Mucosa of descending colon (tissue), 3 donors: ENCODE results near the gene RYR3. TPM values are rescaled to one million over a fixed set of nuclear protein-coding genes. Genes with fewer than 3 reads are reported as not detected.
"Not testable (repeated sequence)": the region's sequence is repeated elsewhere in the genome, so short reads cannot be mapped to it uniquely, and the experiment has no call there.

Source experiments
- ATAC-seq: fragments of 200-7000 bp; cut with Tn5 transposase; one replicate; pipeline ENCODE4 v1.9.1; 2020; ENCODE audit warnings: mild to moderate bottlenecking, moderate library complexity
- DNase-seq, 3 donors: peaks; one replicate each; pipeline ENCODE4 v3.0.0-alpha.2; 2020
- H3K36me3 ChIP-seq: fragments of 200-600 bp; one replicate; pipeline ENCODE4 v1.8.0; 2021; ENCODE audit warnings: low read depth, mild to moderate bottlenecking
- H3K4me1 ChIP-seq: fragments of 200-600 bp; one replicate; pipeline ENCODE4 v1.8.0; 2021; ENCODE audit warnings: low read depth, mild to moderate bottlenecking
- H3K4me3 ChIP-seq: fragments of 200-600 bp; one replicate; pipeline ENCODE4 v1.8.0; 2021; ENCODE audit warnings: mild to moderate bottlenecking
- H3K9me3 ChIP-seq: fragments of 200-600 bp; one replicate; pipeline ENCODE4 v1.8.0; 2021; ENCODE audit warnings: mild to moderate bottlenecking
- intact Hi-C, 2 donors: fragments of 100-400 bp; cut with DNase I in 1 of 2; cut with micrococcal nuclease in 1 of 2; formaldehyde crosslinking; loops; one replicate each; pipeline versions ENCODE4 v1.11.0 to v1.11.1; 2022; cut with DNase I, micrococcal nuclease
- total RNA-seq, 3 donors: library from RNA; stranded (reverse); fragmentation: NEBNext Ultra II Directional in 2 of 3; extraction: Animal tissue kit (Norgen Biotek cat#: 25700) in 2 of 3; gene quantifications; one replicate each; pipeline versions ENCODE4 v1.2.1 to v1.2.4, GENCODE V29; 2021 to 2023
- TF ChIP-seq, protein P1 (sequence below): fragments of 200-600 bp; IDR thresholded peaks from one replicate; pipeline ENCODE4 v1.8.0; 2022; ENCODE audit warnings: antibody characterized with exemption, mild to moderate bottlenecking
- donor health status: DM: no; HTN: no; CAD: no; lungs with moderate emphysema.
- donor health status: DM: no; HTN: no; CAD: no.
- donor health status: DM: no; HTN: yes; CAD: no.

RYR3 gene
- total RNA-seq, 3 donors from 2014 or later: 0.84 to 16.4 (median 1.1) TPM

GRCh38 chr15:33569036-33569435 lies 258.3 kb downstream of the RYR3 start:
- intact Hi-C loops: no loop called here
- no peak overlapping the region for H3K4me3 ChIP-seq
- TF ChIP-seq, protein P1, sequence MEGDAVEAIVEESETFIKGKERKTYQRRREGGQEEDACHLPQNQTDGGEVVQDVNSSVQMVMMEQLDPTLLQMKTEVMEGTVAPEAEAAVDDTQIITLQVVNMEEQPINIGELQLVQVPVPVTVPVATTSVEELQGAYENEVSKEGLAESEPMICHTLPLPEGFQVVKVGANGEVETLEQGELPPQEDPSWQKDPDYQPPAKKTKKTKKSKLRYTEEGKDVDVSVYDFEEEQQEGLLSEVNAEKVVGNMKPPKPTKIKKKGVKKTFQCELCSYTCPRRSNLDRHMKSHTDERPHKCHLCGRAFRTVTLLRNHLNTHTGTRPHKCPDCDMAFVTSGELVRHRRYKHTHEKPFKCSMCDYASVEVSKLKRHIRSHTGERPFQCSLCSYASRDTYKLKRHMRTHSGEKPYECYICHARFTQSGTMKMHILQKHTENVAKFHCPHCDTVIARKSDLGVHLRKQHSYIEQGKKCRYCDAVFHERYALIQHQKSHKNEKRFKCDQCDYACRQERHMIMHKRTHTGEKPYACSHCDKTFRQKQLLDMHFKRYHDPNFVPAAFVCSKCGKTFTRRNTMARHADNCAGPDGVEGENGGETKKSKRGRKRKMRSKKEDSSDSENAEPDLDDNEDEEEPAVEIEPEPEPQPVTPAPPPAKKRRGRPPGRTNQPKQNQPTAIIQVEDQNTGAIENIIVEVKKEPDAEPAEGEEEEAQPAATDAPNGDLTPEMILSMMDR: no peak
- no peak for ATAC-seq
- no peaks in the 10 kb centered on the region for H3K36me3 ChIP-seq
- no peaks in the 10 kb centered on the region for H3K9me3 ChIP-seq
- no peak for DNase-seq
- H3K4me1 ChIP-seq: no peaks in the 10 kb centered on the region

GRCh38 chr15:33577911-33578310 lies 267.1 kb downstream of the RYR3 start:
- H3K4me3 ChIP-seq, ATAC-seq, H3K4me1 ChIP-seq, H3K9me3 ChIP-seq, H3K36me3 ChIP-seq, DNase-seq, intact Hi-C loops: not testable (repeated sequence)

DNA sequence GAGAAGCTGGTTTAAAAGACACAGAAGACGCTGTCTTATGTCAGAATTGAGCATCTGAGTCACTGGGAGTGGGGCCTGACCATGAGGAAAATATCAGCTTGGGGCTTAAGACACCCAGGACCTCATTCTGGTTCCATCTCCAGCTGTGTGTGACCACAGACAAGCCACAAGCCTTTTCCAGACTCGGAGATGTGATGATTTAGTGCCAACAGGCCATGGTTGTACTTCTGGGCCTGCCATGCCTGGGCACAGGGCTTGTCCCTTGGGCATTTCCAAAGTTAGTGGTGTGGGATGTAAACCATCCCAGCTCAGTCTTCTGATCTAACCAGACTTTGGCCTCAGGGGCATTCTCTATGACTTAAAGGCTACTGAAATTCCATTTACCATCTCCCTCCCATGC lies 269.8 kb downstream of the RYR3 start:
- intact Hi-C loops: no loop called here
- no peaks in the 10 kb centered on the region for H3K4me1 ChIP-seq
- no peaks in the 10 kb centered on the region for H3K9me3 ChIP-seq
- no peak for DNase-seq
- no peak overlapping the region for H3K4me3 ChIP-seq
- no peaks in the 10 kb centered on the region for H3K36me3 ChIP-seq
- TF ChIP-seq, protein P1: no peak
- ATAC-seq: no peak

DNA sequence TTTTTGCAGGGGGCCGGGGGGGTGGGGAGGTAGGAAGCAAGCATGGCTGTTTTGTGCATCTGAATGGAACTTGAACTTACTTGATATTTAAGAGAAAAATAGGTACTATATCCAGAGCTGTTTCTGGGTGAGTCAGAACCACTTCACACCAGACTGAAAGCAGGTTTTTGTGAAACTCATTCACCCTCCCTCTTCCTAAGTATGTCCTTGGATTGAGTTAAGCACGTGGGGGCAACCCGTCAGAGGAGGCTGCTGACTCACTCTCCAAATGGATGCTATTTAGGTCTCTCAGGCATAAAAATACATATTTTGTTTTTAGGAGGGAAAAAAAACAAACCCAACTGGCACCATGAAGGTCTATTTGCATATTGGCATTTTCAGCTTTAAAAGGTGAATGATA lies 270.3 kb downstream of the RYR3 start:
- H3K4me1 ChIP-seq: no peaks in the 10 kb centered on the region
- H3K9me3 ChIP-seq: no peaks in the 10 kb centered on the region
- ATAC-seq (no peak), DNase-seq (no peak)
- no peaks in the 10 kb centered on the region for H3K36me3 ChIP-seq
- intact Hi-C loops: no loop called here
- H3K4me3 ChIP-seq: no peak overlapping the region
- TF ChIP-seq, protein P1: no peak

DNA sequence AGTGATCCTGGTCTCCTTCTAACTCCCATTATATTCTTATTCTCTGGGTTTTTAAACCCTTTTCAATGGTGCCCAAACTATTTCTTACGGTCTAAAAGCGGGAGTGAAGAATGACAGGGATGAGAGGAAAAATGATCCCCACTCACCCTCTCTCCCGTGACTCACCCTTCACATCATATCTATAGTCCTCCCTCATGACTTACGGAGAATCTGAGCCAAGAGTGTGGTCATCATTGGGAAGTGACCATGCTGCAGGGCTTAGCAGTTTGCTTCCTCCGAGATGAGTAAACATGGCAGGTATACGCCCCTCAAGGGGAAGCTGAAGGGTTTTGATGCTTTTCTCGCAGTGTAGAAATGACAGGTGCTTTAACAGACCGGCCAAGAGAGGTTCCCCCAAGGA lies 274.0 kb downstream of the RYR3 start:
- DNase-seq (no peak), ATAC-seq (no peak)
- no peaks in the 10 kb centered on the region for H3K9me3 ChIP-seq
- no peak overlapping the region for H3K4me3 ChIP-seq
- intact Hi-C loops: no loop called here
- H3K36me3 ChIP-seq: no peaks in the 10 kb centered on the region
- H3K4me1 ChIP-seq: no peaks in the 10 kb centered on the region
- TF ChIP-seq, protein P1: no peak

GRCh38 chr15:33586786-33587697 lies 276.3 kb downstream of the RYR3 start:
- Histone ChIP-seq H3K4me1 (no peaks in the 10 kb centered on the region), H3K4me3 (no peak overlapping the region), H3K9me3 (no peaks in the 10 kb centered on the region), H3K36me3 (no peaks in the 10 kb centered on the region)
- TF ChIP-seq, protein P1: no peak
- intact Hi-C loops: no loop called here
- DNase-seq (no peak), ATAC-seq (no peak)
